ENCODE results near the gene PRODH.
"Not testable (repeated sequence)": the region's sequence is repeated elsewhere in the genome, so short reads cannot be mapped to it uniquely, and the experiment has no call there.

The PRODH gene, protein sequence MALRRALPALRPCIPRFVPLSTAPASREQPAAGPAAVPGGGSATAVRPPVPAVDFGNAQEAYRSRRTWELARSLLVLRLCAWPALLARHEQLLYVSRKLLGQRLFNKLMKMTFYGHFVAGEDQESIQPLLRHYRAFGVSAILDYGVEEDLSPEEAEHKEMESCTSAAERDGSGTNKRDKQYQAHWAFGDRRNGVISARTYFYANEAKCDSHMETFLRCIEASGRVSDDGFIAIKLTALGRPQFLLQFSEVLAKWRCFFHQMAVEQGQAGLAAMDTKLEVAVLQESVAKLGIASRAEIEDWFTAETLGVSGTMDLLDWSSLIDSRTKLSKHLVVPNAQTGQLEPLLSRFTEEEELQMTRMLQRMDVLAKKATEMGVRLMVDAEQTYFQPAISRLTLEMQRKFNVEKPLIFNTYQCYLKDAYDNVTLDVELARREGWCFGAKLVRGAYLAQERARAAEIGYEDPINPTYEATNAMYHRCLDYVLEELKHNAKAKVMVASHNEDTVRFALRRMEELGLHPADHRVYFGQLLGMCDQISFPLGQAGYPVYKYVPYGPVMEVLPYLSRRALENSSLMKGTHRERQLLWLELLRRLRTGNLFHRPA

GRCh38 chr22:18935889-18936529, at the start of gene PRODH:
PRODH (minus strand) TSS chr22:18936293; CDS start chr22:18936287, 6 bp downstream.
- no peak for DNase-seq (ENCODE audit: low spot score)

DNA sequence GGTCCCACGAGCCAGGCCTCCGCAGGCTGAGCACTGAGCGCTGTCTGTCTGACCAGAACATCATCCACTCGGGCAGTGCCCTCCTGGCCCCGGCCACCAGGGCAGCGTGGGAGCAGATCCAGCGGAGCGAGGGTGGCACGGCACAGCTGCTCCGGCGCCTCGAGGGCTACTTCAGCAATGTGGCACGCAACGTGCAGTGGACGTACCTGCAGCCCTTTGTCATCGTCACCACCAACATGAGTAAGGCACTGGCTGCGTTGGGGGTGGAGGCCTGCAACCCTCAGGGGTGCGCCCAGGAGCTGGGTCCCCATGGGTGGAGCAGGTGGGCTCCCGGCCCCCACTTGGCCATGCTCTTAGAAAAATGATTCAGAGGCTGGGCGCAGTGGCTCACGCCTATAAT, 49.7 kb upstream of the PRODH start:
- no peak for DNase-seq (ENCODE audit: low spot score)

- no peak for DNase-seq (ENCODE audit: low spot score)
Measured at GRCh38 chr22:18984564-18984963, 48.5 kb upstream of the PRODH start.

GRCh38 chr22:18983120-18983651, 47.1 kb upstream of the PRODH start:
- no peak for DNase-seq (ENCODE audit: low spot score)

- DNase-seq (ENCODE audit: low spot score), result no peak
Measured at GRCh38 chr22:18980829-18981228, 44.7 kb upstream of the PRODH start.

GRCh38 chr22:18979957-18980356, 43.9 kb upstream of the PRODH start:
- no peak for DNase-seq (ENCODE audit: low spot score)

DNA sequence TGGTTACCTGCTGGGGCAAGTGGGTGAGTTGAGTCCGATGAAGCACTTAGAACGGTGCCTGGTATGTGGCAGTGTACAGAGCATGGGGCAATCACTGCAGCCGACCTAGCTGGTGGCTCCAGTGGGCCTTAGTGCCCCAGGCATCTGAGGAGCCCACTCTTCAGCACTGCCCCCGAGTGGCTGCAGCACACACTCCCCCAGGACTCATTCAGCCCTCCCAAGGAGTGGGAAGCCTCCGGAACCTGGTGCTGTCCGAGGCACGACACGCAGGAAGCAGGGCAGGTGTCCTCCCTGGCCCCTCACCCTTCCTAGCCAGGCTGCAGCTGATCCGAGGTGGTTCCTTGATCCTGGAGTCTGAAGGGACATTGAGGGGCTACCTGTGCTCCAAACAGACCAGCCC, 42.4 kb upstream of the PRODH start:
- DNase-seq (ENCODE audit: low spot score), result no peak

DNA sequence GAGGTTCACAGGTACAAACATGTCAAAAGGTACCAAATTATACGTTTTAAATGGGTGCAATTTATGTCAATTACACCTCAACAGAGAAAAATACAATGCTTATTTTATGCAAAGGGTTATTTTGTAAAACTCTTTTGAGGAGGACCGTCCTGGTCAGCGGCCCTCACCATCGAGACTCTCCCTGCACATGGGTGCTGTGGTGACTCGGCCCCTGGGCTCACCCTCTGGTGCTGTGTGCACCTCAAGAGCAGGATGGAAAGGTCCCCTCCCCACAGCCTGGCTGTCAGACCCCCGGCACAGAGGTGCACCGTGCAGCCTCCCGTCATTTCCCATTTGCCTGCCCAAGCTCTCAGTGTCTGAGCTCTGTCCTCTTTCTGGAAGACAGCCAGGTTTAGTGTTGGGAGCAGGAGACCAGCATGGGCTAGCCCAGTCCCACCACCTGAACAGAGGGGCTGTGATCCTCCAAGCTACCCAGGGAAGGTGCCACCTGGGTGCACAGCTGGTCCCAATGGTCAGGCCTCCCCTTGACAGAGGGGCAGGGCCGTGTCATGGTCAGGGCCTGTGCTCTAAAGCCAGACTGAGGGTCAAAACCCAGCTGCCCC, 41.8 kb upstream of the PRODH start:
- DNase-seq (ENCODE audit: low spot score), result no peak

DNA sequence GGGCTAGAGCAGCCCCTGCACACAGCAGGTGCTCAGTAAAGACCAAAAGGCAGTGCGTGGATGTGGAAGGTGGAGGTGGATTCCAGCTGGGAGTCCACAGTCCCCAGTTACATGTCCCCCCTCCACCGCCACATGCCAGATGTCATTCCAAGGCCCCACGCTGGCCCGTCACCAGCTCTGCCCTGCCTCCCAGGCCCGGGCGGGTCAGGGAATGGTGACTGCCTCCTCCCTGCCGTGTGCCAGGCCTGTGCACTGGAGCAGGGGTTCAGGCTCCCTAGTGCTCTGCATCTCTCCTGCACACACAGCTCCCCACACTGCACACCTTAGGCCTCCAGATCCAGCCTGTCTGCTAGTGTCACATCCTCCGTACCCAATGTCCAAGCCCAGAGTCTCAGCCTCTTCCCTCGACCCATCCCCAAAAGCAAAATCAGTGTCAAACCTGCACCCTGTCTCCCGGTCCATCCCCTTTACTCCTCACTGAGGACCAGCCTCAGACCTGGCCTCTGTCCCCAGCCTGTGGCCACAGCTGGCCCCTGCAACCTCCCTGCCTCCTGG, 40.2 kb upstream of the PRODH start:
- no peak for DNase-seq (ENCODE audit: low spot score)

- DNase-seq (ENCODE audit: low spot score), result no peak
Measured at GRCh38 chr22:18975434-18976196, 39.5 kb upstream of the PRODH start.

DNA sequence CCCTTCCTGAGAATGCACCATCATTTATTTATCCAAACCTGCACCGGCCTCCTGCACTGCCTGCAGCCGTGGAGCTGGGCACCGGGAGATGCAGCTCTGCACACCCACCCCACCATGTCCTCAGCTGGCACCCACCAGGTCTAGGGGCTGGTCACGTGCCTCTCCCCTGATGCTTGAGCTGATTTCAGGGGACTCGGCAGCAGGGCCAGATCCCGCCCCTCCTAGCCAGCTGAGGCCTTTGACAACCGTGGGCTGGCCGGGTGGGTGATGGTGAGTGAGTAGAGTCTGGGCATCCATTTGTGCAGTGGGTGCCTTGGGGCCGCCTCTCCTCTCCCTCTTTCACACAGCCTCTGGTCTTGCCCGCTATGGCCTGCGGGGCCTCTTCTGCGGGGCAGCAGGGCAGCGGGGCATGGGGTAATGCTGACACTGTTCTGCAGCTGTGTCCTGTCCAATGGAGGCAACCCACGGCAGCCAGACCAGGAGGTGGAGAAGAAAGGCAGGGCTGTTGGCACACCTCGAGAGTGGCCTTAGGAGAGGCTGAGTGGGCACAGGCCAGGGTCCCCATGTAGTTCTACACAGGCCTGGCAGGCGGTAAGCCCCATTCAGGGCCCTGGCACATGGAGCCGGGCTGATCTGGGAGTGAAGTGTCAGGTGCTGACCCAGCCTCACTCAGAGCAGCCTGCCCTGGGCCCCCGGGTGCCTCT, 38.5 kb upstream of the PRODH start:
- DNase-seq (ENCODE audit: low spot score), result no peak

GRCh38 chr22:18973264-18974031, 37.4 kb upstream of the PRODH start:
- peak; percentile 82 for DNase-seq (ENCODE audit: low spot score)

GRCh38 chr22:18972591-18972990, 36.5 kb upstream of the PRODH start:
- DNase-seq (ENCODE audit: low spot score), result not testable (repeated sequence)

GRCh38 chr22:18972029-18972428, 35.9 kb upstream of the PRODH start:
- not testable (repeated sequence) for DNase-seq (ENCODE audit: low spot score)

DNA sequence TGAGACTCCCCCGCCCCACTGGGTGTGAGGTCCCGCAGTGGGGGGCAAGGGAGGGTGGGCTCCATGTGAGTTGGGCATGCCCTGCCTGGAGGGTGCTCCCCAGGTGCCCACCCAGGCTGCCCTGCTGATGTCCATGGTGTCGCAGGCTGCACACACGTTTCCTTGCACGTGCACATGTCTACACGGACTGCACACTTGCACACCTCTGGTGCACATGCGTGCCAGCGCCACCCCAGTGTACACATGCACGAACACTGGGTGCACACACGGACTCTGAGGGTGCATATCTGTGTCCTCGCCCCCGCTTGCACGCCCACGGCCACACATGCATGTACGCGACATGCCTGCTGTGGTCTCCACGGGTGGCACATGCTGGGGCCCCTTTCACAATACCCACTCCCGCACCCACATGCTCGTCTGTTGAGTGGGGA, 35.2 kb upstream of the PRODH start:
- no peak for DNase-seq (ENCODE audit: low spot score)

DNA sequence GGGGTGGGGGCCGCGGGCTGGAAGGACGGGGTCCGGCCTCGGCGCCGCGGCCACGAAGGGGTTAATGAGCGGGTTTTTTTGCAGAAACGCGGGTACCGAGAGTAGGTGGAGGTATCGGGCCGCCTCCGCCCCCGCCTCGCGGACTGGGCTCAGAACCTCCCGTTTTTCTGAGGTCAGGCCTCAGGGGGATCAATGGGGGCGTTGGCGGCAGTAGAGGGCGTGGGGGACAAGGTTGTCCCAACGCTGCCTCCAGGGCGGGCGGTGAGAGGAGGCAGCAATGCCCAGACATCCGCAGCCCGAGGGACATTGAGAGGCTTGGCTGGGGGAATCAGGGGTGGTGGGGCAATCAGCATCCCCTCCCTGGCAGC, 34.8 kb upstream of the PRODH start:
- no peak for DNase-seq (ENCODE audit: low spot score)

DNA sequence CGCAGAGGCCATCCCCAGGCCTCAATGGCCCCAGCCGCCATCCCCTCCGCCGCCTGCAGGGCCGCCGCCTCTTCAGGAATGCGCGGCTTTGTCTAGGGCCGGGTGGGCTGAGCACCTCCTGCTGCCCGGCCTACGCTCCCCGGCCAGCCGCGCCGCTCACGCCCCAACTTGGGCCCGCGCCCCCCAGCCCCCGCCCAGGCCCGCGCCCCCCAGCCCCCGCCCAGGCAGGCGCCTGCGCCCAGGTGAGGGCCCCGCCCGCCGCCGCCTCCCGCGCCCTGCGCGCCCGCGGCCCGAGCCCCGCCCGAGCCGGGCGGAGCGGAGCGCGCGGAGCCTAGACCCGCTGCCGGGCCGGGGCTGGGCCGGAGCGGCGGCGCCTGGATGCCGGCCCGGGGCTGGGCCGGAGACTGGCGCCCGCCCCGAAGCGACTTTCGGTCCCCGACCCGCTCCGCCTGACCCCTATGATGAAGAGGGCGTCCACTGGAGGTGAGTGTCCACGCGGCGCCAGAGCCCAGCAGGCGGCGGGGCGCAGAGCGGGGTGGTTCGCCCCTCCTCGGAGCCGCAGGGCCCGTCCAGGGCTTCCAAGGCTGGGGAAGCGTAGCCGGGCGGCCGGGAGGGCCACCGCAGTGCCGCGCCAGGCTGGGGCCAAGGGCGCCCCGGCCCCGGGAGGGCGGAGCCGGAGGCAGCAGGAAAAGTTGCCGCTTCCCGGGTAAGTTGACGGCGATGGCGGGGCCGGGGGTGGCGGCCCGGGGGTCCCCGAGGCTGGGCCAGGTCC, 34.3 kb upstream of the PRODH start:
- no peak for DNase-seq (ENCODE audit: low spot score)

- not testable (repeated sequence) for DNase-seq (ENCODE audit: low spot score)
Measured at GRCh38 chr22:18969158-18969942, 33.3 kb upstream of the PRODH start.

Data from cerebellar cortex (tissue), 1 donor.